Endothelial cell of umbilical vein (primary cell): ENCODE results near the gene WDR36. TPM values are rescaled to one million over a fixed set of nuclear protein-coding genes. Genes with fewer than 3 reads are reported as not detected.

Experiments
- BruUV-seq: library from RNA; stranded (reverse); fragments of 400-500 nt; replicated peaks from 2 replicates; lab custom pipeline; 2021; lab: Mats Ljungman, UMichigan
- CTCF ChIA-PET: fragments of 300-600, 350-600 bp; sonication (Branson Sonifier 250); formaldehyde crosslinking; loops from one replicate; lab custom pipeline; 2021; ENCODE audit warnings: antibody characterized with exemption, inconsistent platforms; lab: Charles Lee
- POLR2A ChIA-PET: fragments of 300-600, 350-600 bp; sonication (Branson Sonifier 250); formaldehyde crosslinking; loops from one replicate; lab custom pipeline; 2021; ENCODE audit warnings: antibody characterized with exemption, inconsistent platforms; lab: Charles Lee
- DNase-seq: peaks from one replicate; pipeline ENCODE4 v3.0.0-alpha.2; 2011; ENCODE audit warnings: low read depth, low spot score
- FAIRE-seq: peaks from 2 replicates; lab custom pipeline; 2011; peaks lifted over from hg19 to GRCh38; lab: Jason Lieb, UNC
- H2AFZ ChIP-seq: 2 replicates; pipeline ENCODE4 v1.6.0; 2012; ENCODE audit warnings: low read depth, low read length, control low read depth, inconsistent platforms
- H3K27ac ChIP-seq: 2 replicates; pipeline ENCODE4 v1.5.1; 2011; ENCODE audit warnings: low read depth, mild to moderate bottlenecking, control low read depth, low read length, moderate library complexity; ENCODE audit not compliant: insufficient read depth
- H3K27me3 ChIP-seq, 2 experiments: 2 replicates each; pipeline versions ENCODE4 v1.6.0 to v1.6.1; 2011; ENCODE audit warnings: low read length in 2 of 2, mixed read lengths in 1 of 2; ENCODE audit not compliant: control insufficient read depth in 2 of 2, insufficient read depth in 2 of 2
- H3K36me3 ChIP-seq, 2 experiments: 2 replicates in 1 of 2; 3 replicates in 1 of 2; pipeline ENCODE4 v1.5.1; 2011; ENCODE audit warnings: low read length in 2 of 2, mild to moderate bottlenecking in 1 of 2, moderate library complexity in 1 of 2; ENCODE audit not compliant: control insufficient read depth in 2 of 2, insufficient read depth in 2 of 2; ENCODE audit errors: extremely low read depth in 1 of 2
- H3K4me1 ChIP-seq: 3 replicates; pipeline ENCODE4 v1.5.1; 2011; ENCODE audit warnings: mild to moderate bottlenecking, low read length; ENCODE audit not compliant: control insufficient read depth, insufficient read depth; ENCODE audit errors: extremely low read depth
- H3K4me2 ChIP-seq: 2 replicates; pipeline ENCODE4 v1.6.1; 2011; ENCODE audit warnings: low read length, control low read depth, mixed read lengths; ENCODE audit not compliant: insufficient read depth
- H3K4me3 ChIP-seq, 3 experiments: fragments of 200-600 bp in 1 of 3; sonication (generic), shearing (Covaris generic) in 1 of 3; replicated peaks in 1 of 3; 2 replicates each; pipeline ENCODE4 v1.5.1; 2011 to 2016; ENCODE audit warnings: control low read depth in 3 of 3, low read length in 3 of 3, mild to moderate bottlenecking in 2 of 3, inconsistent platforms in 1 of 3, low read depth in 1 of 3, moderate library complexity in 1 of 3; ENCODE audit not compliant: insufficient read depth in 1 of 3
- H3K79me2 ChIP-seq: 2 replicates; pipeline ENCODE4 v1.6.0; 2012; ENCODE audit warnings: low read length, inconsistent platforms; ENCODE audit not compliant: control insufficient read depth, insufficient read depth
- H3K9ac ChIP-seq: replicated peaks from 2 replicates; pipeline ENCODE3; 2011; ENCODE audit warnings: low read length, control low read depth; ENCODE audit not compliant: insufficient read depth; ENCODE audit errors: extremely low read depth
- H3K9me1 ChIP-seq: replicated peaks from 3 replicates; pipeline ENCODE4 v1.6.0; 2011; ENCODE audit warnings: mild to moderate bottlenecking, low read length; ENCODE audit not compliant: control insufficient read depth, insufficient read depth; ENCODE audit errors: extremely low read depth
- H3K9me3 ChIP-seq: replicated peaks from 2 replicates; pipeline ENCODE4 v1.5.1; 2012; ENCODE audit warnings: low read length, inconsistent platforms; ENCODE audit not compliant: control insufficient read depth, insufficient read depth
- H4K20me1 ChIP-seq: replicated peaks from 2 replicates; pipeline ENCODE3; 2011; ENCODE audit warnings: mild to moderate bottlenecking, low read length; ENCODE audit not compliant: control insufficient read depth, insufficient read depth; ENCODE audit errors: extremely low read depth
- CTCF ChIP-seq, 2 donors: IDR thresholded peaks; 1 replicate in 1 of 2; 2 replicates in 1 of 2; pipeline ENCODE4 v1.5.1; 2011; ENCODE audit warnings: low read length in 2 of 2, mild to moderate bottlenecking in 2 of 2, moderate library complexity in 2 of 2, control low read depth in 1 of 2, inconsistent platforms in 1 of 2, low read depth in 1 of 2; ENCODE audit not compliant: insufficient read depth in 1 of 2; ENCODE audit errors: extremely low read depth in 1 of 2
- GATA2 ChIP-seq: IDR thresholded peaks from 2 replicates; pipeline ENCODE4 v1.7.0; 2011; ENCODE audit warnings: low read depth, mild to moderate bottlenecking, moderate library complexity, mixed read lengths, low read length; ENCODE audit not compliant: insufficient read length, insufficient read depth
- JUN ChIP-seq: IDR thresholded peaks from 2 replicates; pipeline ENCODE4 v1.6.1; 2011; ENCODE audit warnings: borderline replicate concordance, low read depth; ENCODE audit not compliant: insufficient read length, insufficient read depth
- MYC ChIP-seq: IDR thresholded peaks from one replicate; pipeline ENCODE4 v1.6.1; 2011; ENCODE audit warnings: mild to moderate bottlenecking, low read depth, low read length
- POLR2A ChIP-seq: IDR thresholded peaks from 2 replicates; pipeline ENCODE4 v1.6.1; 2012; ENCODE audit warnings: low read depth, mild to moderate bottlenecking, control low read depth, low read length
- POLR2AphosphoS5 ChIP-seq: IDR thresholded peaks from 2 replicates; pipeline ENCODE4 v1.6.1; 2012; ENCODE audit warnings: low read depth, mild to moderate bottlenecking, control low read depth, low read length, moderate library complexity; ENCODE audit not compliant: insufficient read depth
- dilution Hi-C: fragments of 300-500 bp; cut with MboI; formaldehyde crosslinking; loops from one replicate; pipeline ENCODE4 v1.15.0; 2019; ENCODE audit warnings: low sequenced_read_pairs; ENCODE audit not compliant: extremely low pct_ligation_motif_present
- intact Hi-C: fragments of 100-400 bp; cut with micrococcal nuclease; formaldehyde crosslinking; loops from one replicate; pipeline ENCODE4 v1.10.0; 2022
- polyA plus RNA-seq, 4 experiments: library from polyadenylated mRNA; depleted of rRNA in 3 of 4; stranded (reverse) in 3 of 4; unstranded in 1 of 4; fragments of >200 nt; gene quantifications; 2 replicates each; pipeline versions ENCODE4 v1.2.1 to v1.2.3, GENCODE V29; 2011 to 2012; ENCODE audit warnings: missing spikeins in 1 of 4
- total RNA-seq: library from RNA; stranded (reverse); gene quantifications from 2 replicates; pipeline ENCODE4 v1.2.3, GENCODE V29; 2021

WDR36 gene
- total and polyA plus RNA-seq, 2 donors (not counting 3 experiments of a cell fraction or from before 2014, with no cell fraction given): 10.6 to 30.2 TPM

GRCh38 chr5:111043712-111044506 lies 48.2 kb upstream of the WDR36 start:
- CTCF ChIA-PET: no interaction called here
- Histone ChIP-seq H3K4me2 (no peak overlapping the region), H3K9ac (no peak overlapping the region), H3K9me1 (no peaks in the 10 kb centered on the region), H2AFZ (no peak overlapping the region), H3K27ac (no peak overlapping the region), H3K27me3 (no peaks in the 10 kb centered on the region), H3K79me2 (no peaks in the 10 kb centered on the region), H3K9me3 (no peaks in the 10 kb centered on the region), H3K4me3 (no peak overlapping the region), H3K4me1 (no peaks in the 10 kb centered on the region), H3K36me3 (no peaks in the 10 kb centered on the region), H4K20me1 (no peaks in the 10 kb centered on the region)
- BruUV-seq: no TSS peak
- TF ChIP-seq JUN (no peak), CTCF (IDR thresholded peaks at IDR 0.05; ENCODE audit: extremely low read depth in 1 of 2, insufficient read depth in 1 of 2, low read depth in 1 of 2, low read length in 2 of 2) (no peak), POLR2A (no peak), MYC (no peak), GATA2 (no peak), POLR2AphosphoS5 (no peak)
- POLR2A ChIA-PET: no interaction called here
- intact Hi-C loops (no loop called here), dilution Hi-C loops (no loop called here)
- DNase-seq: no peak
- no peak for FAIRE-seq
